SK-N-SH (cell line): ENCODE data around the gene GABRB1.

Experiments used
- EZH2phosphoT487 ChIP-seq: fragments of 200-600 bp; sonication (generic); IDR thresholded peaks from 2 replicates; pipeline ENCODE4 v1.6.1; 2017; ENCODE audit warnings: low read depth, mixed run types, mild to moderate bottlenecking, antibody characterized with exemption, moderate library complexity, borderline replicate concordance
- FOSL2 ChIP-seq: IDR thresholded peaks from 2 replicates; pipeline ENCODE4 v1.4.0; 2012; ENCODE audit warnings: low read depth, mild to moderate bottlenecking, moderate library complexity, borderline replicate concordance
- MEF2A ChIP-seq: IDR thresholded peaks from 2 replicates; pipeline ENCODE4 v1.4.0; 2012; ENCODE audit warnings: low read depth, borderline replicate concordance
- RFX5 ChIP-seq: IDR thresholded peaks from 2 replicates; pipeline ENCODE4 v1.6.1; 2012; ENCODE audit warnings: mild to moderate bottlenecking, improper control_type of control experiment, low read length
- TF ChIP-seq, protein P1 (sequence below): fragments of 200-600 bp; sonication (generic); IDR thresholded peaks from 2 replicates; pipeline ENCODE4 v1.6.1; 2017; ENCODE audit warnings: antibody characterized with exemption, mild to moderate bottlenecking, moderate library complexity

DNA sequence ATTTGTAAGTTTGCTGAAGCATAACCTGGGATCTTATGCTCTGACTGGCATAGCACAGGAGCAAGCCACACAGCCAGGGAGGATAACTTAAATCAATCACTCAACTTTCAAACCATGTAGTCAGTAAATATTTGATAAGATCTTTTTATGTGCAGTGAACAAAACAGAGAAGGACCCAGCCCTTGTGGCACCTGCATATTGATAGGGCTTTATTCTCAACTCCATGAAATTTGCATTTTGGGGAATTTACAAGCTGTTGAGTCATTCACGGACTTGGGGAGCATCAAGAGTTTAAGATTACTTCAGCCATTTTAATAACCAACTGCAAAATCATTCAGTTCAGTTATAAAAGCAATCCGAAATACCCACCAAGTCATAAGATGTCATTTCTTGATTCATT is 309.5 kb downstream of the GABRB1 start:
- TF ChIP-seq RFX5 (no peak), FOSL2 (no peak), MEF2A (no peak), EZH2phosphoT487 (no peak)
- TF ChIP-seq, protein P1, sequence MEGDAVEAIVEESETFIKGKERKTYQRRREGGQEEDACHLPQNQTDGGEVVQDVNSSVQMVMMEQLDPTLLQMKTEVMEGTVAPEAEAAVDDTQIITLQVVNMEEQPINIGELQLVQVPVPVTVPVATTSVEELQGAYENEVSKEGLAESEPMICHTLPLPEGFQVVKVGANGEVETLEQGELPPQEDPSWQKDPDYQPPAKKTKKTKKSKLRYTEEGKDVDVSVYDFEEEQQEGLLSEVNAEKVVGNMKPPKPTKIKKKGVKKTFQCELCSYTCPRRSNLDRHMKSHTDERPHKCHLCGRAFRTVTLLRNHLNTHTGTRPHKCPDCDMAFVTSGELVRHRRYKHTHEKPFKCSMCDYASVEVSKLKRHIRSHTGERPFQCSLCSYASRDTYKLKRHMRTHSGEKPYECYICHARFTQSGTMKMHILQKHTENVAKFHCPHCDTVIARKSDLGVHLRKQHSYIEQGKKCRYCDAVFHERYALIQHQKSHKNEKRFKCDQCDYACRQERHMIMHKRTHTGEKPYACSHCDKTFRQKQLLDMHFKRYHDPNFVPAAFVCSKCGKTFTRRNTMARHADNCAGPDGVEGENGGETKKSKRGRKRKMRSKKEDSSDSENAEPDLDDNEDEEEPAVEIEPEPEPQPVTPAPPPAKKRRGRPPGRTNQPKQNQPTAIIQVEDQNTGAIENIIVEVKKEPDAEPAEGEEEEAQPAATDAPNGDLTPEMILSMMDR: no peak
